ENCODE data around the gene C16orf54.
"Not testable (repeated sequence)": the region's sequence is repeated elsewhere in the genome, so short reads cannot be mapped to it uniquely, and the experiment has no call there.

Gene C16orf54

GRCh38 chr16:29745853-29746345, at the start of gene C16orf54:
Gene C16orf54, minus strand, starts transcription at chr16:29745990. Its CDS starts 1,039 bp downstream, at chr16:29744951.
- no peak for DNase-seq

DNA sequence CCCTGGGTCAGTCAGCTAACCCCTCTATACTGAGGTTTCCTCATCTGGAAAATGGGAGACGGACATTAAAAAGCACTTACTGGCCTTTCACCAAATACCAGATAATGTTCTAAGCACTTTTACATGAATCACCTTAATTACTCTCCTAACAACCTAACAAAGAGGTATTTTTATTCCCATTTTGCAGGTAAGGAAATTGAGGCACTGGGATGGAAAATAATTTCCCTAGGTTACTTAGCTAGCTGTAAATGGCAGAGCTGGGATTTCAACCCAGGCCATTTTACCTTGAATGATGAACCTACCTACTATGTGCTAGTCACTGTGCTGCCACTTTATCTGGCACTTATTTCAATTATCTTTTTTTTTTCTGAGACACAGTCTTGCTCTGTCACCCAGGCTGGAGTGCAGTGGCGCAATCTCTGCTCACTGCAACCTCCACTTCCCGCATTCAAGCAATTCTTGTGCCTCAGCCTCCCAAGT, 48.5 kb upstream of the C16orf54 start:
- DNase-seq = no peak

GRCh38 chr16:29793153-29793552, 47.4 kb upstream of the C16orf54 start:
- not testable (repeated sequence) for DNase-seq

DNA sequence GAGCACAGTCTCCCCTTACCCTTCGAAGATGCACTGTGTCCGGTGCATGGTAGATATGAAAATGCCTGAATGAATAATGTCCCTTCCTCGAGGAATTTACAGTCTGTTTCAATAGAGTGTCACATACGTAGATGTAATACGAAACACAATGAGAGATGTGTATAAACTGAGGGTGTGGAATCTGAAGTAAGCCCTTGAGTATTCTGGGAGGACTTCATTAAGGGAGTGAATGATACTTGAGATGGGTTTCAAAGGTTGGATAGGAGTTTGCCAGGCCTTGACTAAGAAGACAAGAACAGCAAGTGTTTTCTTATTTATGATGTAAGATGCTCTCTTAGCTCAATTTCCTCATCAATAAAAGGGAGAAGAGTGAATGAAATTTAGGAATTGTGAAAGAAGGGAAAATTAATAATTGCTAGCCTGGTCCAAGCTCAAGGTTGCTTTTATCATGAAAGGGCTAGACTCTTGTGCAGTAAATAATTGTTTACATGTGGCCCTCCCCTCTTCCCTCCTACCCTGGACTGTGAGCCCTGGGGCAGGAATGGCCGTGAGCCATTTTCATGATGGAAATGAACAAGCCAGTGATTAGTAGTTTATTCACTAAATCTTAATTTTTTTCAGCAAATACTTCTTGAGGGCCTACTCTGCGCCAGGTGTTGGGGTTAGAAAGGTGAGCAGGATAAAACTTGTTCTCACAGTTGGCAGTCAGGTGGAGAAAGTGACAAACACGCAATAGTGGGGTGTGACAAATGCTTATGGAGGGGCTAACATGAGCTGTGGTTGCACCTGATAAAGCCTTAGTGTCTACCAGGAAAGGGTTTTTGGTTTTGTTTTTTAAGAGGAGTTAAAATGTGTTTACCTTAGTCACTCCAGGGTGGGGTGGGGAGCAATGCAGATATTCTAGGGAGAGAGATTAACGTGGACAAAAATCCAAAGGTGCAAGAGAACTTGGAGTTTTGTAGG, 46.3 kb upstream of the C16orf54 start:
- no peak for DNase-seq

DNA sequence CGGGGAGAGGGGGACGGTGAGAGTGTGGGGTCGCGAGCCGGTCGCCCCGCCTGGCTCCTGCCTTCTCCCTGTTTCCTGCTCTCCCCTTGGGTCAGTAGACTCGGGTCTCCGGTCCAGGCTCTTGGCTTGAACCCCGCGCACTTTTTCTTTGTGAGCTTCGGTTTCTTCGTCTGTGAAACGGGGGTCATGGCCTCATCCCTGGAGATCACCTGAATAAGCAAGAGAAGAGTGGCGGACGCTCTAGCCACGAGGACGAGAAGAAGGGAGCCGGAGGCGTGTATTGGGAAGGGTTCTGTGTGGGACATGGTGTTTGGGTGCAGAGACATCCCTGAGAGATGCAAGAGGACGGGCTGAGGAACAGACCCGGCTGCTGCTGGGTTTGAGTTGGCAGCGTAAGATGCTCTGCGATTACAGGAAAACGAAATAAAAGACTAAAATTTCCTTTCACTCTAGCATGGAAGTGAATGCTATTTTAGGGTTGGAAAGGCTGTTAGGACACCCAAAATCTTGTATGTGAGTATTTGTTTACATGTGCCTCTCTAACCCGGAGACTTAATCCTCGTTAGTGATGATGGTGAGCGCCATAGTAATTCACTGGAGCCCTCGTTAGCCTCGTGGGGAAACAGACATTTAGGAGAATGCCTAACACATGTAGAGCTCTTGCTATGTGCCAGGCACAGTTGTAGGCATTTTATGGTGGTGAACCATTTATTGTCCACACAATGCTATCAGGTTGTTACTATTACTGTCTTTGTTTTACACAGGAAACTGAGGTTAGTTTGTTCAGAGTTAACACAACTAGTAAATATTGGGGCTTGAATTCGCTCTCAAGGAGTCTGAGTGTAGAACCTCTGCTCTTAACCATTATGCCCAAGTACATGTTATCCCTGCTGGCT, 45.4 kb upstream of the C16orf54 start:
- no peak for DNase-seq

GRCh38 chr16:29790183-29790948, 44.6 kb upstream of the C16orf54 start, which contains the start of gene KIF22:
Gene KIF22, plus strand, starts transcription at chr16:29790751. Its CDS starts 9 bp downstream, at chr16:29790760.
- DNase-seq = peak; percentile 99

DNA sequence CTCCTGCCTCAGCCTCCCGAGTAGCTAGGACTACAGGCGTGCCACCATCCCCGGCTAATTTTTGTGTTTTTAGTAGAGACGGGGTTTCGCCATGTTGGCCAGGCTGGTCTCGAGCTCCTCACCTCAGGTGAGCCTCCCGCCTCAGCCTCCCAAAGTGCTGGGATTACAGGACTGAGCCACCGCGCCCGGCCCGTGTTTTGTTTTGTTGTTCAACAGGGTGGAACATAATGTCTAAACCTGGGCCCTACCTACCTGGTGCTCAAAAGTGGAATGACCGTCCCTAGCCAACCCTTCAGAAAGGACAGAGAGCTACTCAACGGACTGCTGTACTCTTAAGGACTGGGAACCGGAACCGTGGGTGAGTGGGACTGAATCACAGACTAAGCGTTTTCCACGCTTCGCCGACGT, 44.0 kb upstream of the C16orf54 start:
- no peak for DNase-seq

- not testable (repeated sequence) for DNase-seq
These were observed 41.4 kb upstream of the C16orf54 start for GRCh38 chr16:29787155-29787554.

DNA sequence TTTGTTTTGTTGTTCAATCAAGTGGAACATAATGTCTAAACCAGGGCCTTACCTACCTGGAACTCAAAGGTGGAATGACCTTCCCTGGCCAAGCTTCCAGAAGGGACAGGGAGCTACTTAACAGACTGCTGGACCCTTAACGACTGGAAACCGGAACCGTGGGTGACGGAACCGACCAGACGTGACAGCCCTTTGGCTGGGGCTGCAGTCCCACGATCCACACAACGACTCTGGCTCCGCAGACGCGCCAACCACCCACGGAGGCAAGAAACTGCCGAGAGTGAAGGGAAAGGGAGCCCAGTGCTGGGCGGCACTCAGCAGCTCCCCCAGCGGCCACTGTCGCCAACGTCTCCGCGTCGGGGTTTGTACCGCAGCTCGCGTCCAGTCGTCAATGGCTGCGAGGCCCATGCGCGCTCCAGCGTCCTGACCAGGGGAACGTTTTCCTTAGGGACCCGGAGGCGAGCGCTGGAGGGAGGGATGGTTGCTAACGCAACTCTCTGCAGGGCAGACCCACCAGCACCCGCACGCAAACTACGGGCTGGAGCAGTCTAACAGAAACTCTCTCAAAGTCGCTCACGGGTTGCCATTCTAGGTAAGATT, 39.2 kb upstream of the C16orf54 start:
- no peak for DNase-seq

DNA sequence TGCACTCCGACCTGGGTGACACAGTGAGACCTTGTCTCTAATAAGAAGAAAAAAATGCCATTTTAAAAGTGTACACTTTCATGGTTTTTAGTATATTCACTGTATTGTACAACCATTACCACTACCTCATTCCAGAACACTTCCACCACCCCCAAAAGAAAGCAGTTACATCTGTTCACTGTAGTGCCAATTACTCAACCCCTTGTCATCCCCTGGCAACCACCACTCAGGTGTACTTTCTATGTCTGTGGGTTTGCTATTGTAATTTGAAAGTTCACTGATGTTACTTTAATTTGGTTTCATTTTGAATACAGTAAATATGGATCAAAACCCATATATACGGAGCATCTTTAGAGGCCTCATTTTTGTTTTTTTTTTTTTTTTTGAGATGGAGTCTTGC, 38.4 kb upstream of the C16orf54 start:
- DNase-seq = no peak

- DNase-seq = not testable (repeated sequence)
These were observed 37.5 kb upstream of the C16orf54 start for GRCh38 chr16:29783094-29783953.

DNA sequence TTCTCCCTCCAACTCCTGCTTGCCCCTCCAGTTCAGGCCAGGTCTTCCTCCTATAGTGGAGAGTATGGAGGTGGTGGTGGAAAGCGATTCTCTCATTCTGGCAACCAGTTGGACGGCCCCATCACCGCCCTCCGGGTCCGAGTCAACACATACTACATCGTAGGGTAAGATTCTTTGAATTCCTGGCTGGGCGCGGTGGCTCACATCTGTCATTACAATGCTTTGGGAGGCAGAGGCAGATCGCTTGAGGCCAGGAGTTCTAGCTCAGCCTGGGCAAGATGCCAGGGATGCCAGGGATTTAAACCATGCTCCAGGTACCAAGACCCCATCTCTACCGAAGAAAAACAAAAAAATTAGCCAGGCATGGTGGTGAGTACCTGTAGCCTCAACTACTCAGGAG, 33.7 kb upstream of the C16orf54 start:
- DNase-seq = no peak

GRCh38 chr16:29777576-29778350, 32.0 kb upstream of the C16orf54 start, which contains the start of gene ZG16:
Gene ZG16, plus strand, starts transcription at chr16:29778256. Its CDS starts 1,011 bp downstream, at chr16:29779267.
- DNase-seq = no peak

GRCh38 chr16:29775742-29776408, 30.1 kb upstream of the C16orf54 start:
- no peak for DNase-seq

- no peak for DNase-seq
These were observed 28.9 kb upstream of the C16orf54 start for GRCh38 chr16:29774730-29775129.

DNA sequence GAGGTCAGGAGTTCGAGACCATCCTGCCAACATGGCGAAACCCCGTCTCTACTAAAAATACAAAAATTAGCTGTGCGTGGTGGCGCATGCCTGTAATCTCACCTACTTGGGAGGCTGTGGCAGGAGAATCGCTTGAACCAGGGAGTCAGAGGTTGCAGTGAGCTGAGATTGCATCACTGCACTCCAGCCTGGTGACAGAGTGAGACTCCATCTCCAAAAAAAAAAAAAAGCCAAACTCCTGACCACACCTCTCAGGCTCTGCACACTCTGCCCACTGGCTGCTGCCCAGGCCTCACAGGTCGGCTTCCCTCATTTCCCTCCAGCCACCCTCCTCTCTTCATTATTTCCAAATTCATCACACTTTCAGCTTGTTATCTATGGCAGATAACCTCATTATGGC, 26.5 kb upstream of the C16orf54 start:
- DNase-seq = not testable (repeated sequence)

DNA sequence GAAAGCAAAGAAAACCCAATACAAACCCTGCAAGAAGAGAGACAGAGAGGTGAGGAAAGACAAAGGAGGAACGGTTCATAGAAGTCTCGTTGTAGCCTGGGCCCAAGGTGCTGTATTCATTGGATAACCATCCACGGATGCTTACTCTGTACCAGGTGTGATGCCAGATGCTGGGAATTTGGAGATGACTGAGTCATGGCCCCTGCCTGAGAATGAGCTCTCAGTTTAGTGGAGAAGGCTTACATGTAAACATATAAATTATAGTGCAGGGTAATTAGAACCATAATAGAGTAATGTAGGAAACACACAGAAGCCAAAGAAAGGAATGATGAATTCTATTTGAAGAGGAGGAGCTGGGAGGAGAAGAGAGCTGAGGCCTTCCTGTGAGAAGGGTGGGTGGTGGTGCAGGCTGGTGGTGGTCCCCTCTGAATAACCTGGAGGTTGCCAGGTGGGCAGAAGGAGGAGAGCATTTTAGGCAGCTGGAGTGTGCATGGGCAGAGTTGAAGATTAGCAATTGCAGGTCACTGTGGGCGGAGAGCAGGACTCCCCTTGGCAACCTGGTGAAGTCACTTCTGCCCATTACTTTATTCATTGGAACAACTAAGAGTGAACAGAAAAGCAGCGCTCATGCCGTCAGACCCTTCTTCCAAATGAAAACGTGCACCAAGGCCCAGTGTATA, 24.6 kb upstream of the C16orf54 start:
- DNase-seq = no peak

DNA sequence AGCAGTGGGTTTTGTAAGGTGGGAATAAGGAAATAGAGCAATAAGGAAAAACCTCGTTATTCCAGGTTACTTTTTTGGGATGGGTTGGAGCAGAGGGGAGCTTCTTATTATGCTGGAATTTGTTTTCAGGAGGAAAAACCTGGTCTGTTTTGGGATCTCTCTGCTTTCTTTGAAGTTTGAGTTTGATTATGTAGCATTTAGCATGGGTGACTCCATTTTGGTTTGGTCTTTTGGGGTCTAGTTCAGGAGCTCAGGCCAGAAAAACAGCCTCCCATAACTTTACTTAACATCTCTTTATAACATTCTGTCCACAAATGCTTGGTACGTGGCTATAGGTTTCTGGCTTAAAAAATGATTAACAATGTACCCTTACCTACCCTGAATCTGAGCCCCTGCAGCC, 23.7 kb upstream of the C16orf54 start:
- no peak for DNase-seq

DNA sequence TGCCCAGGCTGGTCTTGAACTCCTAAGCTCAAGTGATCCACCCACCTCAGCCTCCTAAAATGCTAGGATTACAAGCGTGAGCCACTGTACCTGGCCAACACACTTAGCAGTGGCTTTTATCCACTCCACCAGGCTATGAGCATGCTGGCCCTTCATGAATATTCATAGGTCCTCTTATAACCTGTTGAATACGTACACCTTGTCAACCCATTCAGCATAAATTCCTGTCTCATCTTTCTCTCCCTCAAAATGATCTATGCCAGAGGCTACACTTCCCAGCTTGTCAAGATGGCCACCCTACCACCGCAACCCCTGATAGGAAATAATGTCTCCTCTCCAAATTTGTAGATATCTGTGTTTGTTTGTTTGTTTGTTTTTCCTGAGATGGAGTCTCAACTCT, 21.3 kb upstream of the C16orf54 start:
- DNase-seq = no peak
